GM23338 (cell line): ENCODE results near the gene CYGB. TPM values are rescaled to one million over a fixed set of nuclear protein-coding genes. Genes with fewer than 3 reads are reported as not detected.

Experiments
- ATAC-seq: fragments of 200-7000 bp; cut with Tn5 transposase; 3 replicates; pipeline ENCODE4 v1.9.1; 2020
- DNase-seq: peaks from one replicate; pipeline ENCODE4 v3.0.0-alpha.2; 2015; ENCODE audit warnings: low spot score
- H2AFZ ChIP-seq: fragments of 200-600 bp; sonication (generic); 2 replicates; pipeline ENCODE4 v1.8.0; 2016; ENCODE audit warnings: antibody characterized with exemption, mild to moderate bottlenecking, moderate library complexity
- H3F3A ChIP-seq: fragments of 200-600 bp; sonication (generic); replicated peaks from 2 replicates; pipeline ENCODE4 v1.8.0; 2017; ENCODE audit warnings: antibody characterized with exemption, mixed run types, low read depth
- H3K27ac ChIP-seq: fragments of 200-600 bp; sonication (generic); 2 replicates; pipeline ENCODE4 v1.6.1; 2016; ENCODE audit warnings: low read depth
- H3K27me3 ChIP-seq: fragments of 200-600 bp; sonication (generic); 2 replicates; pipeline ENCODE4 v1.8.0; 2016; ENCODE audit warnings: mild to moderate bottlenecking, mixed run types, moderate library complexity; ENCODE audit not compliant: insufficient read depth
- H3K36me3 ChIP-seq: fragments of 200-600 bp; sonication (generic); 2 replicates; pipeline ENCODE4 v1.8.0; 2016; ENCODE audit warnings: mild to moderate bottlenecking; ENCODE audit not compliant: insufficient read depth
- H3K4me1 ChIP-seq: fragments of 200-600 bp; sonication (generic); 2 replicates; pipeline ENCODE4 v1.8.0; 2016; ENCODE audit warnings: mild to moderate bottlenecking, moderate library complexity; ENCODE audit not compliant: insufficient read depth
- H3K4me2 ChIP-seq: fragments of 200-600 bp; sonication (generic); 2 replicates; pipeline ENCODE4 v1.7.1; 2017; ENCODE audit warnings: mixed run types
- H3K4me3 ChIP-seq: fragments of 200-600 bp; sonication (generic); 2 replicates; pipeline ENCODE4 v1.6.1; 2016; ENCODE audit warnings: mixed run types
- H3K79me2 ChIP-seq: fragments of 200-600 bp; sonication (generic); replicated peaks from 2 replicates; pipeline ENCODE4 v1.8.0; 2017; ENCODE audit warnings: mild to moderate bottlenecking; ENCODE audit not compliant: insufficient read depth
- H3K9me2 ChIP-seq: fragments of 200-600 bp; sonication (generic); 2 replicates; pipeline ENCODE4 v1.8.0; 2017; ENCODE audit not compliant: insufficient read depth
- H4K20me1 ChIP-seq: fragments of 200-600 bp; sonication (generic); replicated peaks from 2 replicates; pipeline ENCODE4 v1.8.0; 2017; ENCODE audit warnings: mild to moderate bottlenecking; ENCODE audit not compliant: insufficient read depth
- H3K27ac Mint-ChIP-seq: 2 replicates; pipeline ENCODE4 v1.8.0; 2020; ENCODE audit warnings: inconsistent platforms, mild to moderate bottlenecking, moderate library complexity, mixed read lengths
- H3K27me3 Mint-ChIP-seq: 3 replicates; pipeline ENCODE4 v1.8.0; 2022; ENCODE audit warnings: low read depth, mild to moderate bottlenecking, moderate library complexity, mixed read lengths, inconsistent platforms; ENCODE audit not compliant: insufficient read depth, poor library complexity
- H3K36me3 Mint-ChIP-seq: 3 replicates; pipeline ENCODE4 v1.8.0; 2021; ENCODE audit warnings: low read depth, mild to moderate bottlenecking, inconsistent platforms, moderate library complexity, mixed read lengths
- H3K4me1 Mint-ChIP-seq: 3 replicates; pipeline ENCODE4 v1.8.0; 2020; ENCODE audit warnings: mild to moderate bottlenecking, inconsistent platforms, mixed read lengths
- H3K4me3 Mint-ChIP-seq: 3 replicates; pipeline ENCODE4 v1.8.0; 2021; ENCODE audit warnings: moderate library complexity, mild to moderate bottlenecking, inconsistent platforms, mixed read lengths
- H3K9me3 Mint-ChIP-seq: 3 replicates; pipeline ENCODE4 v1.8.0; 2020; ENCODE audit warnings: moderate library complexity, mild to moderate bottlenecking, inconsistent platforms, mixed read lengths
- CREB1 ChIP-seq: fragments of 250-450 bp; sonication (Bioruptor Pico); IDR thresholded peaks from 2 replicates; pipeline ENCODE4 v1.5.0; 2020; ENCODE audit warnings: low read depth, mild to moderate bottlenecking, moderate library complexity
- CTCF ChIP-seq, 2 experiments: fragments of 200-600 bp in 1 of 2; sonication (generic) in 1 of 2; conservative IDR thresholded peaks; 2 replicates each; pipeline versions ENCODE4 v1.5.1 to v1.6.1; 2016 to 2017; ENCODE audit warnings: antibody characterized with exemption in 2 of 2, low read depth in 2 of 2, mild to moderate bottlenecking in 2 of 2, moderate library complexity in 1 of 2
- ETS1 ChIP-seq: IDR thresholded peaks from 2 replicates; pipeline ENCODE4 v1.6.1; 2016; ENCODE audit warnings: antibody characterized with exemption
- EZH2 ChIP-seq: fragments of 200-600 bp; sonication (generic); IDR thresholded peaks from one replicate; pipeline ENCODE4 v1.8.0; 2017; ENCODE audit warnings: antibody characterized with exemption, mild to moderate bottlenecking, low read depth; ENCODE audit not compliant: unreplicated experiment
- JUNB ChIP-seq: IDR thresholded peaks from one replicate; pipeline ENCODE4 v1.6.1; 2016; ENCODE audit warnings: antibody characterized with exemption; ENCODE audit not compliant: unreplicated experiment
- NANOG ChIP-seq: IDR thresholded peaks from 2 replicates; pipeline ENCODE4 v1.6.1; 2016; ENCODE audit warnings: antibody characterized with exemption, borderline replicate concordance
- POLR2AphosphoS5 ChIP-seq: IDR thresholded peaks from 2 replicates; pipeline ENCODE4 v1.6.1; 2016; ENCODE audit warnings: antibody characterized with exemption, low read depth
- REST ChIP-seq: IDR thresholded peaks from one replicate; pipeline ENCODE4 v1.6.1; 2018; ENCODE audit warnings: antibody characterized with exemption; ENCODE audit not compliant: unreplicated experiment
- ZNF462 ChIP-seq: fragments of 250-450 bp; sonication (Bioruptor Pico); IDR thresholded peaks from 2 replicates; pipeline ENCODE4 v1.5.0; 2020; ENCODE audit warnings: mild to moderate bottlenecking, moderate library complexity
- polyA plus RNA-seq: library from polyadenylated mRNA; unstranded; fragments of >200 nt; fragmentation: Nextera tagmentation; extraction: Ambion mirVana; gene quantifications from 2 replicates; pipeline ENCODE4 v1.2.1, GENCODE V29; 2016
- total RNA-seq: library from RNA; depleted of rRNA; stranded (reverse); fragments of >200 nt; shearing (Covaris generic); gene quantifications from 2 replicates; pipeline ENCODE4 v1.2.3, GENCODE V29; 2014

Gene CYGB
- total and polyA plus RNA-seq, 2 experiments from 2014 or later = 1.2 to 1.7 TPM

- no peak for TF ChIP-seq CTCF (conservative IDR thresholded peaks at IDR 0.05; ENCODE audit: low read depth in 2 of 2)
- TF ChIP-seq ZNF462 = no peak
Observed at GRCh38 chr17:76569607-76570279, 32.2 kb upstream of the CYGB start (continued).

GRCh38 chr17:76568811-76569221 is 31.3 kb upstream of the CYGB start:
- peaks cover 32% of the 10 kb centered on the region for H3K36me3 Mint-ChIP-seq
- H4K20me1 ChIP-seq = peaks cover 13% of the 10 kb centered on the region
- DNase-seq = peak; percentile 64
- H3K4me1 ChIP-seq = peaks cover 31% of the 10 kb centered on the region
- peak overlapping the region; percentile 39 for H3K4me3 ChIP-seq
- H3K27ac ChIP-seq = no peak overlapping the region
- no peak overlapping the region for H3K27ac Mint-ChIP-seq
- H3K79me2 ChIP-seq = no peaks in the 10 kb centered on the region
- peak; percentile 46 for ATAC-seq
- peak overlapping the region; percentile 75 for H3K4me2 ChIP-seq
- H3K9me3 Mint-ChIP-seq = no peaks in the 10 kb centered on the region
- peaks cover 11% of the 10 kb centered on the region; the same call in 1 of the 2 replicates for H3K36me3 ChIP-seq
- H3K9me2 ChIP-seq = no peaks in the 10 kb centered on the region
- H3K27me3 ChIP-seq = no peaks in the 10 kb centered on the region
- H3F3A ChIP-seq = peaks cover 28% of the 10 kb centered on the region
- peak overlapping the region; percentile 10; the same call in 1 of the 3 replicates for H3K4me3 Mint-ChIP-seq
- peaks cover 41% of the 10 kb centered on the region for H3K4me1 Mint-ChIP-seq
- H3K27me3 Mint-ChIP-seq = peaks cover 13% of the 10 kb centered on the region
- H2AFZ ChIP-seq = no peak overlapping the region
- TF ChIP-seq EZH2 (no peak), CTCF (conservative IDR thresholded peaks at IDR 0.05; ENCODE audit: low read depth in 2 of 2) (no peak), NANOG (no peak), POLR2AphosphoS5 (no peak), ETS1 (no peak), REST (no peak), JUNB (no peak), CREB1 (CRISPR knock-in tag) (no peak)
